ENCODE measurements around the gene GCN1.
"Not testable (repeated sequence)": the region's sequence is repeated elsewhere in the genome, so short reads cannot be mapped to it uniquely, and the experiment has no call there.

GCN1 gene

DNA sequence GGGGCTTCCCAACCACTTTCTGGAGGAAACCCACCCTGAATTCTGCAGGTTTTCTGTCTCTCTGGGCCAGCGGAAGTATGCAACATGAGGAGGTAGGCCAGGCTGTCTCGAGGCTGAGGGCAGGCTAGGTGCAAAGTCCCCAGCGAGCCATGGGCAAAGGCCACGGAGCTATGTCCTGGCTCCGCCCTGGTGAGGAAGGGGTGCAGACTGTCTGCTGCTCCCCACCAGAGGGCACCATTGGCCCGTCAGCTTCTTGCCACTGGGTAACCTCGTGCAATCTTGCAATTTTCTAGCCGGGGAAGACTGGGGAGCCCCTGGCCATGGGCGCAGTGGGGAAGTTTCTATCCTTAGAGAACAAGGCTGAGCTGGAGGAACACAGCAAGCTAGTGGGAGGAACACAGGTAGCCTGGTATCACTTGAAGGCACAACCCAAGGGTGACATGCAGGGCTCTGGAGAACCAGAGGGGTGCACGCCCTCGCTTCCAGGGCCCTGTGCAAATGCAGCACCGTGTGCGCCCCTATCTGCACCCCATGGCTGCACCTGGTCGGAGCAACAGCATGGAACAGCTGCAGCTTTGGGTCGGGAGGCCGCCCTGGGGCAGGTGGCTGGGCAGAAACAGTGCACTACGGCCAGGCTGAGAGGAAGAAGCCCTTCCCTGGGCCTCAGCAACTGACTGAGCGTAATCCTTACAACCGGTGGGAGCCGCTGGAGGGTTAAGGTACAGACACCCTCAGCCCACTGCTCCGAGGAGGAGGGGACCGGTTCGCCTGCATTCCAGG, 34.0 kb upstream of the GCN1 start:
- peak; percentile 57 for DNase-seq

DNA sequence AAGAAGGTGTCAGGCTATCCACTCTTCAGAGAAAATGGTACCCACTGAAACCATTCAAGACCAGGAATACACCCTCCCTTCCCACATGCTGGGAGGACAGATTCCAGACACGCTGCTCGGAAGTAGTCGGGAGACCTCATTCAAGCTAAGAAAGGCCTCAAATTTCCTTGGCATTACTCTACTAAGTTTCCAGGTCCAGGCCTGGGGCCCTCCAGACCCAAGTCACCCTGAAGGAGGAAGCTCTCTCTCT, 33.5 kb upstream of the GCN1 start:
- DNase-seq = no peak

- DNase-seq = no peak
Observed at GRCh38 chr12:120227233-120228040, 32.9 kb upstream of the GCN1 start.

DNA sequence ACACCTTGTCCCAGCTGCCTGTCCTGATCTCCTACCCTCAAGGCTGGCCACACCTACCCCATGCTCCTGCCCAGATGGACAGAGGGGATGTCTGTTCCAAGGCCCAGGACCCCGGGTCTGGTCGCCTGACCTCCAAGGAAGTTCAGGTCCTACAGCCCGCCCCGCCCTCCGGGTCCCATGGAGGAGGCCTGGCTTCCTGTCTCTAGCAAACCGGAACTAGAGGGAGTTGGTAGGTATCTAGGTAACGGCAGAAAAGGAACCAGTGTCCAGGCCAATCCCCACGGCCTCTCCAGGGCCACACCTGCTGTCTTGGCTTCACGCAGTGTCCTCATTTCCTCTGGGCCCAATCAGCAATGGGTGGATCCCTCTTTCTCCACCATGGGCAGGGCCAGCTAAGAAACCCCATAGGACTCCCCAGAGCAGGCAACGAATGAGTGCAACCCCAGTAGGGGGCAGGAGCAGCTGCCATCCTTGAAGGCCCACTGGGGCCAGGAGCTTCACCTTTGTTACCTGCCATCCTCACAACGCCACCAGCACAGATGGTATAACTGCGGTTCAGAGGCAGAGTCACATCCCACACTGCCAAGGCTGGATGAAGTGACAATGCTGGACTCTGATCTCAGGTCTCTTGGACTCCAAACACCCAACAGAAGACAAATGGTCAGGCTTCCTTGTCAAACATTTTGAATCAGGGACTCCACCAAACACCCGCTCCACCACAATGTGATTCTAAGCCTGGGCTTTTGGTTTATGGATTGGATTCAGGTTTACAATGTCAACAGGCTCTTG, 31.5 kb upstream of the GCN1 start:
- peak; percentile 66 for DNase-seq

DNA sequence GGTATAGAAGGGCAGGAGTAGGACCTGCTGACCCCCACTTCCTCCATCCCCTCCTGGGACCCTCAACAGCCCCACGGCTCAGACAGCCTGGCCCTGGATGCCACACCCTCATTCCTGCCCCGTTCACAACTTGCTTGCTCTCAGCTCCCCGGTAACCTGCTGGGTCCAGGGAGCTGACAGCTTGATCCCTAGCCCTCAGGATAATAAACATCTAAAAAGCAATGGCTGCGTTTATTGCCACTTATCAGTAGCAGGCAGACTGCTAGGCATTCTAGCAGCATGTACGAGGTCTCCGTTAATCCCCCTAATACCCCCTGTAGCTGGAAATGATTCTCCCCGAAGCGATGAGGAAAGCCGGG, 30.7 kb upstream of the GCN1 start:
- DNase-seq = no peak

DNA sequence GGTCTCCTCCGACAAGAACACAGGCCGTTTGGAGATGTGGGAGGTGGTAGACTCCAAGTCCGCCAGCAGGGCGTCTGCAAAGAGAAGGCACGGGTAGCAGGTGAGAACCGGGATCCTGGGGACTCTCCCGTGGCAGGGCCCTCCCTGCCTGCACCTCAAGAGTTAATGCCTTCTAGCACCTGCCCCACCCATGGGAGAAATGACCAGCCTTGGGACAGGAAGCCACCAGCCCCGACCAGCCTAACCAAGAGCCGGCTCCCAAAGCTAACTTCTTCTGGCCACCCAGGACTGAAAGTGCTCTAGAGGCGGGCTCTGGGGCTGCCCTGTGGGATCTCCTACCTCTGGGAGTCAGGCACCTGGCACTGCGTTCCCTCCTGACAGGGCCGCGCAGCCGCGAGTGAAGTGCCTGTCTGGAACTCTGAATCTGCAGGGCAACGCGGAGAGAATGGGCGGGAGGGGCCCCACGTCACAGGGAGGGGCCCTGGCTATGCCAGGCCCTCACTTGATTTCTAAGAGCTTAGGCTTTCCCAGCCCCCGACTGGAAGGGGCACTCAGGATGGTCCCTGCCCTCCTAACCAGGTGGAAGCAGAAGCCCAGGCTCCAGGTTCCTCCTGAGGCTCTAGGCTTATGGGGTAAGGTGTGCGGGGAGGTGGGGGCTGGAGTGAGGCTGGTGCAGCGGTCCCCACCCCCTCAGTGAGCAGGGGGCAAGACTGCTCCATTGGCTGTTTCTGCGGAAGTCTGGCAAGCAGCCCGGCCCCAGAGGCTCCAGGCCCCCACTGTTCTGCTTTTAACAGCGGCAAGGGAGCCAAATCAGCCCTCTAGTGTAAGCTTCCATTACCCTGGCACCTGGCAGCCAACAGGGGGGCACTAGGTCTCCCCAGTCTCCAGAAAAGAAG, 30.0 kb upstream of the GCN1 start:
- peak; percentile 64 for DNase-seq

- no peak for DNase-seq
Observed at GRCh38 chr12:120223458-120224303, 29.2 kb upstream of the GCN1 start.

GRCh38 chr12:120222288-120222832, 27.8 kb upstream of the GCN1 start:
- no peak for DNase-seq

- no peak for DNase-seq
Observed at GRCh38 chr12:120221576-120221900, 27.0 kb upstream of the GCN1 start.

- DNase-seq = no peak
Observed at GRCh38 chr12:120220838-120221575, 26.5 kb upstream of the GCN1 start.

- no peak for DNase-seq
Observed at GRCh38 chr12:120218680-120219606, 24.4 kb upstream of the GCN1 start.

- DNase-seq = no peak
Observed at GRCh38 chr12:120216742-120217605, 22.5 kb upstream of the GCN1 start.

- DNase-seq = no peak
Observed at GRCh38 chr12:120215766-120216735, 21.5 kb upstream of the GCN1 start.

- no peak for DNase-seq
Observed at GRCh38 chr12:120215357-120215735, 20.8 kb upstream of the GCN1 start.

DNA sequence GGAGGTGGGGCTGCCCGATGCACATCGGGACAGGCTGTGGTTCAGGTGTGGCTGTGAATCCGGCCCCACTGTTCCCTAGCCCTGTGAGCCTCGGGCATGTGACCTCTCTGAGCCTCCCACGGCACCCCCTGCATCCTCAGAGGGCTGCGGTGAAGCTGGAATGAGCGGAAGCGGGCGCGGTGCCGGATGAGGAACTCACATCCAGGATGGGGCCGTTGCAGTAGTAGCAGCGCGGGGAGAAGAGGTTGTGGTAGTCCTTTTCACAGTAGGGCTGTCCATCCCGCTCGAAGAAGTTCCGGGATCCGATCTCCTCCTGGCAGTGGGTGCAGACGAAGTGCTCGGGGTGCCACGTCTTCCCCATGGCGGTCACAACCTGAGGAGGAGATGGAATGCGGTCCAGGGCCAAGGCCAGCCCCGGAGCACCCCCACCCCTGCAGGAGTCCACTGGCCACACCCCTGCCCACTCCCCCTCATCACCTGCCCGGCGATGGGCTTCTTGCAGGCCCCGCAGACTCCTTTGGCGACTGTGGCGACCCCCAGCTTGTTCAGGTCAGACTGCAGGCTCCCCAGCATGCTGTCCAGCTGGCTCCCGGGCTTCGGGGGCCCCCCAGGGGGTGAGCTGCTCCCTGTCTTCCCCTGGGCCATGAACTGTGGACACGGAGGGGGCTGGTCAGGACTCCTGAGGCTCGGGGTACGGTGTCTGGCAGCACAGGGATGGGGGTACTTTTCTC, 20.3 kb upstream of the GCN1 start:
- DNase-seq = no peak

- no peak for DNase-seq
Observed at GRCh38 chr12:120213758-120214157, 19.2 kb upstream of the GCN1 start.

GRCh38 chr12:120213182-120213581, 18.7 kb upstream of the GCN1 start:
- not testable (repeated sequence) for DNase-seq

All from NCI-H2029 (cell line).